Measurements from ENCODE around the gene E4F1.
"Not testable (repeated sequence)": the region's sequence is repeated elsewhere in the genome, so short reads cannot be mapped to it uniquely, and the experiment has no call there.

E4F1 gene

GRCh38 chr16:2199095-2199494, 24.3 kb upstream of the E4F1 start:
- DNase-seq (ENCODE audit: low read depth): no peak
- TF ChIP-seq, protein P1, sequence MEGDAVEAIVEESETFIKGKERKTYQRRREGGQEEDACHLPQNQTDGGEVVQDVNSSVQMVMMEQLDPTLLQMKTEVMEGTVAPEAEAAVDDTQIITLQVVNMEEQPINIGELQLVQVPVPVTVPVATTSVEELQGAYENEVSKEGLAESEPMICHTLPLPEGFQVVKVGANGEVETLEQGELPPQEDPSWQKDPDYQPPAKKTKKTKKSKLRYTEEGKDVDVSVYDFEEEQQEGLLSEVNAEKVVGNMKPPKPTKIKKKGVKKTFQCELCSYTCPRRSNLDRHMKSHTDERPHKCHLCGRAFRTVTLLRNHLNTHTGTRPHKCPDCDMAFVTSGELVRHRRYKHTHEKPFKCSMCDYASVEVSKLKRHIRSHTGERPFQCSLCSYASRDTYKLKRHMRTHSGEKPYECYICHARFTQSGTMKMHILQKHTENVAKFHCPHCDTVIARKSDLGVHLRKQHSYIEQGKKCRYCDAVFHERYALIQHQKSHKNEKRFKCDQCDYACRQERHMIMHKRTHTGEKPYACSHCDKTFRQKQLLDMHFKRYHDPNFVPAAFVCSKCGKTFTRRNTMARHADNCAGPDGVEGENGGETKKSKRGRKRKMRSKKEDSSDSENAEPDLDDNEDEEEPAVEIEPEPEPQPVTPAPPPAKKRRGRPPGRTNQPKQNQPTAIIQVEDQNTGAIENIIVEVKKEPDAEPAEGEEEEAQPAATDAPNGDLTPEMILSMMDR (IDR thresholded peaks at IDR 0.05; ENCODE audit: low read length, missing control alignments): no peak
- no peak overlapping the region for H3K4me3 ChIP-seq (replicated peaks; ENCODE audit: low read depth, low read length)

- TF ChIP-seq, protein P1 (IDR thresholded peaks at IDR 0.05; ENCODE audit: low read length, missing control alignments): no peak
- no peak overlapping the region for H3K4me3 ChIP-seq (replicated peaks; ENCODE audit: low read depth, low read length)
Measured at GRCh38 chr16:2199621-2200139, 23.7 kb upstream of the E4F1 start.

DNA sequence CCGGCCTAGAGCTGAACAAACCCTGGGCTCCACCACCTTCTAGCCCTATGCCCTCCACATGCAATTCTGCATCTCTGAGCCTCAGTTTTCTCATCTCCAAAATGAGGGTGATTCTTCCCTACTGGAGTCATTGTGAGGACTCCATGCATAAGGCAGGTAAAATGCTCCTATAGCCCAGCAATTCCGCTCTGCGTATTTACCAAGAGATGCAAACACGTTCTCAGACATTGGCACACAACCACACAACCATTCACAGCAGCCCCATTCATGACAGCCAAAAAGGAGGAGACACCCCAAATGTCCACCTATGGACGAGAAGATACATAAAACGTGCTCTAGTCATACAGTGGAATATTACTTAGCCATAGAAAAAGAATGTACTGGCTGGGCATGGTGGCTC, 23.1 kb upstream of the E4F1 start:
- no peak for DNase-seq (ENCODE audit: low read depth)
- H3K4me3 ChIP-seq (replicated peaks; ENCODE audit: low read depth, low read length): no peak overlapping the region
- TF ChIP-seq, protein P1 (IDR thresholded peaks at IDR 0.05; ENCODE audit: low read length, missing control alignments): no peak

More at GRCh38 chr16:2199621-2200139, 23.7 kb upstream of the E4F1 start:
- no peak for DNase-seq (ENCODE audit: low read depth)

DNA sequence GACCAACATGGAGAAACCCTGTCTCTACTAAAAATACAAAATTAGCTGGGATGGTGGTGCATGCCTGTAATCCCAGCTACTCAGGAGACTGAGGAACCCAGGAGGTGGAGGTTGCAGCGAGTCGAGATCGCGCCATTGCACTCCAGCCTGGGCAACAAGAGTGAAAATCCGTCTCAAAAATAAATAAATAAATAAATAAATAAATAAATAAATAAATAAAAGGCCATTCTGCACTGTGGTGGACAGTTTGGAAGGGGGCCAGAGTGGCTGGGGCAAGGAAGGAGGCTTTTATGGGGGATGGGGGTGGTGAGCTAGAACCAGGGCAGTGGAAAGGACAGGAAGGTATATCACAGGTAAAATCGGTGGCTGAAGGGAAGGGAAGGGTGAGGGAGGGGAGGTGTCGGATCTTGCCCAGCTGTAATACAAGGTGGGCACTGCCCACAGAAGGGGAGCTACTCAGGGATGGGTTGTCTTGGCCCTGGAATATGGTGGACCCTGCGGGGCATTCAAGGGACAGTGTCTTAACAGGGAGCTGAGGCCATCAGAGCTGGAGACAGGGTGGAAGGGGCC, 20.2 kb upstream of the E4F1 start:
- DNase-seq (ENCODE audit: low read depth); H3K4me3 ChIP-seq (replicated peaks; ENCODE audit: low read depth, low read length): not testable (repeated sequence)

- TF ChIP-seq, protein P1 (IDR thresholded peaks at IDR 0.05; ENCODE audit: low read length, missing control alignments): no peak
- no peak for DNase-seq (ENCODE audit: low read depth)
Measured at GRCh38 chr16:2204416-2205103, 18.8 kb upstream of the E4F1 start.

GRCh38 chr16:2205104-2205966, 18.1 kb upstream of the E4F1 start, which contains the start of gene MLST8:
Gene MLST8, plus strand, starts transcription at chr16:2205454. Its CDS starts 632 bp downstream, at chr16:2206086.
- TF ChIP-seq, protein P1 (IDR thresholded peaks at IDR 0.05; ENCODE audit: low read length, missing control alignments): no peak
- H3K4me3 ChIP-seq (replicated peaks; ENCODE audit: low read depth, low read length): peak within 1 kb of the TSS; percentile 88
- DNase-seq (ENCODE audit: low read depth): peak; percentile 88

More at GRCh38 chr16:2204416-2205103, 18.8 kb upstream of the E4F1 start:
- H3K4me3 ChIP-seq (replicated peaks; ENCODE audit: low read depth, low read length): peak overlapping the region; percentile 88

DNA sequence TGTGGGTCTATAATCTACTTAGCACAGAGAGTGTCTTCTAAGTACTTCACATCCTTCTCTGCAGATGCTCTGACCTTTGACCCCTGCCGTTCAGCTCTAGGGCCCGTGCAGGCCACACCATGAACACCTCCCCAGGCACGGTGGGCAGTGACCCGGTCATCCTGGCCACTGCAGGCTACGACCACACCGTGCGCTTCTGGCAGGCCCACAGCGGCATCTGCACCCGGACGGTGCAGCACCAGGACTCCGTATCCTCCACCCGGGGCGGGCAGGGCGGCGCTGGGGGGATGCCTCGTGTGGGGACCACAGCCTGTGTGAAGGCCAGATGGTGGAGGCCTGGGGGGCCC, 17.5 kb upstream of the E4F1 start:
- peak overlapping the region; percentile 88 for H3K4me3 ChIP-seq (replicated peaks; ENCODE audit: low read depth, low read length)
- DNase-seq (ENCODE audit: low read depth): no peak
- TF ChIP-seq, protein P1 (IDR thresholded peaks at IDR 0.05; ENCODE audit: low read length, missing control alignments): no peak
